Left forelimb (tissue), 1 donor: Measurements from ENCODE around the gene ARHGEF16.

Source experiments
- DNase-seq: peaks from one replicate; pipeline ENCODE4 v3.0.0-alpha.2; 2018; ENCODE audit warnings: low spot score

ARHGEF16 gene

GRCh38 chr1:3438661-3439180, 15.7 kb upstream of the ARHGEF16 start:
- DNase-seq = no peak

GRCh38 chr1:3439346-3440299, 14.8 kb upstream of the ARHGEF16 start:
- DNase-seq = no peak

- no peak for DNase-seq
Measured at GRCh38 chr1:3440300-3440681, 14.2 kb upstream of the ARHGEF16 start.

- no peak for DNase-seq
Measured at GRCh38 chr1:3440711-3441409, 13.6 kb upstream of the ARHGEF16 start.

GRCh38 chr1:3441410-3441847, 13.0 kb upstream of the ARHGEF16 start:
- DNase-seq = no peak

GRCh38 chr1:3441880-3442279, 12.6 kb upstream of the ARHGEF16 start:
- no peak for DNase-seq

- no peak for DNase-seq
Measured at GRCh38 chr1:3442331-3442730, 12.1 kb upstream of the ARHGEF16 start.

- no peak for DNase-seq
Measured at GRCh38 chr1:3442901-3443300, 11.6 kb upstream of the ARHGEF16 start.

GRCh38 chr1:3443807-3444206, 10.7 kb upstream of the ARHGEF16 start:
- no peak for DNase-seq

GRCh38 chr1:3444298-3444697, 10.2 kb upstream of the ARHGEF16 start:
- DNase-seq = no peak

- no peak for DNase-seq
Measured at GRCh38 chr1:3444736-3445135, 9.7 kb upstream of the ARHGEF16 start.

GRCh38 chr1:3450202-3450863, 4.1 kb upstream of the ARHGEF16 start:
- DNase-seq = no peak

- DNase-seq = no peak
Measured at GRCh38 chr1:3450983-3451382, 3.5 kb upstream of the ARHGEF16 start.

GRCh38 chr1:3451994-3452865, 2.2 kb upstream of the ARHGEF16 start:
- no peak for DNase-seq

- DNase-seq = no peak
Measured at GRCh38 chr1:3452866-3453175, 1.6 kb upstream of the ARHGEF16 start.

GRCh38 chr1:3453203-3453761, 1.2 kb upstream of the ARHGEF16 start:
- DNase-seq = no peak

- DNase-seq = no peak
Measured at GRCh38 chr1:3454811-3455618, 550 bp downstream of the ARHGEF16 start.

GRCh38 chr1:3455670-3456448, 1.4 kb downstream of the ARHGEF16 start:
- no peak for DNase-seq

- no peak for DNase-seq
Measured at GRCh38 chr1:3456449-3456963, 2.0 kb downstream of the ARHGEF16 start.
